ENCODE measurements around the gene RIPOR3. TPM values are rescaled to one million over a fixed set of nuclear protein-coding genes. Genes with fewer than 3 reads are reported as not detected.

The RIPOR3 gene
- total and polyA plus RNA-seq, 4 donors, result 5.6 to 90.3 (median 16.3) TPM

DNA sequence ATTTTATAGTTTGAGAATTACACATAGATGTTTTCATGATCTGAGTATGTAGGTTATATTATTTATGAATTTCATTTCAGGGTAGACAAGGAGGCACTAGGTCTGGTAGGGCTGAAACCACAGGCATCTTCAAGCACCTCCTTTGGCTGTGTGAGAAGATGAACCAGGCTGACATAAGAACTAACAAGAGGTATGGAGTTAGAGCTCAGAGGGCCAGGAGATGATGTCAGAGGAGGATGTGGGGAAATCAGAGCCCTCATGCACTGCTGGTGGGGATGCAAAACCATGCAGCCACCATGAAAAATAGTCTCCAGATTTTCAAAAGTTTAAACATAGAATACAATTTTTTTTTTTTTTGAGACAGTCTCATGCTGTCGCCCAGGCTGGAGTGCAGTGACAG, 13.6 kb upstream of the RIPOR3 start:
- 93% methylated on average over 1 of the region's 1 CpG for WGBS
- Histone ChIP-seq H3K4me1 (ENCODE audit: control insufficient read depth in 4 of 4, insufficient read depth in 4 of 4, low read length in 3 of 4) (no peaks in the 10 kb centered on the region), H3K36me3 (ENCODE audit: control insufficient read depth in 4 of 4, insufficient read depth in 3 of 4, low read depth in 1 of 4, low read length in 3 of 4) (no peaks in the 10 kb centered on the region), H3K4me3 (ENCODE audit: low read depth in 1 of 3, low read length in 3 of 3) (no peak overlapping the region), H3K27me3 (ENCODE audit: control insufficient read depth in 4 of 4, insufficient read depth in 4 of 4, low read length in 3 of 4) (no peaks in the 10 kb centered on the region), H3K9ac (ENCODE audit: low read depth in 1 of 2, low read length in 2 of 2) (no peak overlapping the region), H3K27ac (ENCODE audit: low read depth in 1 of 2, low read length in 2 of 2) (no peak overlapping the region), H3K9me3 (ENCODE audit: control insufficient read depth in 4 of 4, low read length in 3 of 4) (no peaks in the 10 kb centered on the region)
- TF ChIP-seq, protein P1, sequence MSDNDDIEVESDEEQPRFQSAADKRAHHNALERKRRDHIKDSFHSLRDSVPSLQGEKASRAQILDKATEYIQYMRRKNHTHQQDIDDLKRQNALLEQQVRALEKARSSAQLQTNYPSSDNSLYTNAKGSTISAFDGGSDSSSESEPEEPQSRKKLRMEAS (IDR thresholded peaks at IDR 0.05), result no peak
- TF ChIP-seq, protein P2, sequence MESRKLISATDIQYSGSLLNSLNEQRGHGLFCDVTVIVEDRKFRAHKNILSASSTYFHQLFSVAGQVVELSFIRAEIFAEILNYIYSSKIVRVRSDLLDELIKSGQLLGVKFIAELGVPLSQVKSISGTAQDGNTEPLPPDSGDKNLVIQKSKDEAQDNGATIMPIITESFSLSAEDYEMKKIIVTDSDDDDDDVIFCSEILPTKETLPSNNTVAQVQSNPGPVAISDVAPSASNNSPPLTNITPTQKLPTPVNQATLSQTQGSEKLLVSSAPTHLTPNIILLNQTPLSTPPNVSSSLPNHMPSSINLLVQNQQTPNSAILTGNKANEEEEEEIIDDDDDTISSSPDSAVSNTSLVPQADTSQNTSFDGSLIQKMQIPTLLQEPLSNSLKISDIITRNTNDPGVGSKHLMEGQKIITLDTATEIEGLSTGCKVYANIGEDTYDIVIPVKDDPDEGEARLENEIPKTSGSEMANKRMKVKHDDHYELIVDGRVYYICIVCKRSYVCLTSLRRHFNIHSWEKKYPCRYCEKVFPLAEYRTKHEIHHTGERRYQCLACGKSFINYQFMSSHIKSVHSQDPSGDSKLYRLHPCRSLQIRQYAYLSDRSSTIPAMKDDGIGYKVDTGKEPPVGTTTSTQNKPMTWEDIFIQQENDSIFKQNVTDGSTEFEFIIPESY (IDR thresholded peaks at IDR 0.05), result no peak
- no peak for TF ChIP-seq REST (IDR thresholded peaks at IDR 0.05)
- no peak for TF ChIP-seq EGR1 (IDR thresholded peaks at IDR 0.05; ENCODE audit: low read depth in 2 of 2)
- TF ChIP-seq, protein P3, sequence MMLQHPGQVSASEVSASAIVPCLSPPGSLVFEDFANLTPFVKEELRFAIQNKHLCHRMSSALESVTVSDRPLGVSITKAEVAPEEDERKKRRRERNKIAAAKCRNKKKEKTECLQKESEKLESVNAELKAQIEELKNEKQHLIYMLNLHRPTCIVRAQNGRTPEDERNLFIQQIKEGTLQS (IDR thresholded peaks at IDR 0.05), result no peak
- no peak for TF ChIP-seq SP1 (IDR thresholded peaks at IDR 0.05)
- no peak for TF ChIP-seq GABPA (IDR thresholded peaks at IDR 0.05 in 1 of 2, conservative IDR thresholded peaks at IDR 0.05 in 1 of 2)
- DNase-seq (ENCODE audit: low spot score), result no peak

DNA sequence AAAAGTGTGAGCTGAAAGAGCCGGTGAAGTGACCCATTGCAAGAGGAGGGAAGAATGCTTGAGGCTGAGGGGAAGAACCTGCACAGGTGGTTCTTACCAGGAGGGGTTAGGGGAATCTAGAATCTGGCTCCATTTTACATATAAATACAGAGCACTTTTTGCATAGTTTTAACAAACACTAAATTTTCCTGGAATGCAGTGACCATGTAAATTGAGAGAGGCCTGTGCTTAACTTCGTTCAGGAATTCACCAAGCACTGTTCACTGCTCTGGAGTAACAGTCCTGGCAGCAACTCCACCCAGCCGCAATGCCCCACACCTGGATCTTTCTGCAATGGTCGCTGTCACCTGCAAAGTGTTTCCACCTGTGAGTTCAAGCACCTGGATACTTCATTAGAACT, 13.2 kb upstream of the RIPOR3 start:
- Histone ChIP-seq H3K4me3 (ENCODE audit: low read depth in 1 of 3, low read length in 3 of 3) (no peak overlapping the region), H3K9ac (ENCODE audit: low read depth in 1 of 2, low read length in 2 of 2) (no peak overlapping the region), H3K4me1 (ENCODE audit: control insufficient read depth in 4 of 4, insufficient read depth in 4 of 4, low read length in 3 of 4) (no peaks in the 10 kb centered on the region), H3K27ac (ENCODE audit: low read depth in 1 of 2, low read length in 2 of 2) (no peak overlapping the region), H3K27me3 (ENCODE audit: control insufficient read depth in 4 of 4, insufficient read depth in 4 of 4, low read length in 3 of 4) (no peaks in the 10 kb centered on the region), H3K36me3 (ENCODE audit: control insufficient read depth in 4 of 4, insufficient read depth in 3 of 4, low read depth in 1 of 4, low read length in 3 of 4) (no peaks in the 10 kb centered on the region), H3K9me3 (ENCODE audit: control insufficient read depth in 4 of 4, low read length in 3 of 4) (no peaks in the 10 kb centered on the region)
- TF ChIP-seq TAF1 (conservative IDR thresholded peaks at IDR 0.05) (no peak), RAD21 (IDR thresholded peaks at IDR 0.05) (no peak), RXRA (IDR thresholded peaks at IDR 0.05) (no peak), FOXA1 (IDR thresholded peaks at IDR 0.05) (no peak), GABPA (IDR thresholded peaks at IDR 0.05 in 1 of 2, conservative IDR thresholded peaks at IDR 0.05 in 1 of 2) (no peak), JUND (IDR thresholded peaks at IDR 0.05) (no peak), YY1 (IDR thresholded peaks at IDR 0.05) (no peak), SP1 (IDR thresholded peaks at IDR 0.05) (no peak), FOXA2 (IDR thresholded peaks at IDR 0.05) (no peak), NR2F2 (IDR thresholded peaks at IDR 0.05) (no peak), REST (IDR thresholded peaks at IDR 0.05) (no peak)
- TF ChIP-seq, protein P2 (IDR thresholded peaks at IDR 0.05), result no peak
- TF ChIP-seq, protein P3 (IDR thresholded peaks at IDR 0.05), result no peak
- TF ChIP-seq, protein P1 (IDR thresholded peaks at IDR 0.05), result no peak
- no peak for DNase-seq (ENCODE audit: low spot score)
- 92% methylated on average over 4 of the region's 4 CpGs for WGBS

Measured in liver (tissue), 9 donors.